Prostate gland (tissue), 2 donors: ENCODE measurements around the gene PTPRD. TPM values are rescaled to one million over a fixed set of nuclear protein-coding genes. Genes with fewer than 3 reads are reported as not detected.

ENCODE experiments used
- DNase-seq: peaks from one replicate; pipeline ENCODE4 v3.0.0-alpha.2; 2019; ENCODE audit warnings: low spot score
- H3K27ac ChIP-seq, 2 donors: fragments of 200-600 bp; sonication (generic); 2 replicates each; pipeline ENCODE4 v1.5.1; 2017 to 2019
- H3K27me3 ChIP-seq: fragments of 200-600 bp; sonication (generic); replicated peaks from 2 replicates; pipeline ENCODE4 v1.5.1; 2019; ENCODE audit not compliant: insufficient read depth
- H3K36me3 ChIP-seq, 2 donors: fragments of 200-600 bp; sonication (generic); 1 replicate in 1 of 2; 2 replicates in 1 of 2; pipeline versions ENCODE4 v1.5.1 to v1.8.1; 2017 to 2019
- H3K4me1 ChIP-seq: fragments of 200-600 bp; sonication (generic); replicated peaks from 2 replicates; pipeline ENCODE4 v1.5.1; 2019
- H3K4me3 ChIP-seq, 2 donors: fragments of 200-600 bp; sonication (generic); 2 replicates each; pipeline ENCODE4 v1.5.1; 2017 to 2019
- H3K9me3 ChIP-seq: fragments of 200-600 bp; sonication (generic); 2 replicates; pipeline ENCODE4 v1.5.1; 2017
- CTCF ChIP-seq, 4 experiments: fragments of 200-600 bp in 2 of 4; fragments of 450-650 bp in 2 of 4; sonication (generic) in 2 of 4; IDR thresholded peaks; 1 replicate in 3 of 4; 2 replicates in 1 of 4; pipeline ENCODE4 v1.5.1; 2016 to 2019; ENCODE audit warnings: antibody characterized with exemption in 4 of 4, mild to moderate bottlenecking in 2 of 4, moderate library complexity in 2 of 4
- POLR2A ChIP-seq: fragments of 450-650 bp; IDR thresholded peaks from one replicate; pipeline ENCODE4 v1.6.1; 2016; ENCODE audit warnings: antibody characterized with exemption, mild to moderate bottlenecking
- POLR2AphosphoS5 ChIP-seq: sonication (generic); formaldehyde crosslinking; IDR thresholded peaks from one replicate; pipeline ENCODE4 v1.6.1; 2017; ENCODE audit warnings: antibody characterized with exemption
- WGBS: methylation state at CpG from one replicate; pipeline ENCODE4 v1.1.5; 2018; 5-methylcytosine and 5-hydroxymethylcytosine counted together
- intact Hi-C: fragments of 100-400 bp; cut with DNase I; formaldehyde crosslinking; loops from one replicate; pipeline ENCODE4 v1.14.2; 2022
- total RNA-seq, 2 donors: library from RNA; depleted of rRNA; stranded (reverse); fragments of >200 nt; gene quantifications; one replicate each; pipeline ENCODE4 v1.1.0, GENCODE V29; 2016

The PTPRD gene
- total RNA-seq, 2 donors from 2014 or later: 5.8 to 23.1 TPM

GRCh38 chr9:8576741-8577140, 2036.1 kb downstream of the PTPRD start:
- H3K4me3 ChIP-seq: no peak overlapping the region
- DNase-seq: no peak
- H3K27ac ChIP-seq: no peak overlapping the region
- H3K9me3 ChIP-seq: no peaks in the 10 kb centered on the region
- H3K27me3 ChIP-seq: no peaks in the 10 kb centered on the region
- no peaks in the 10 kb centered on the region for H3K4me1 ChIP-seq
- H3K36me3 ChIP-seq: no peaks in the 10 kb centered on the region
- TF ChIP-seq POLR2AphosphoS5 (no peak), POLR2A (no peak), CTCF (IDR thresholded peaks at IDR 0.05) (no peak)
- intact Hi-C loops: no loop called here

GRCh38 chr9:8574846-8575245, 2038.0 kb downstream of the PTPRD start:
- TF ChIP-seq CTCF (IDR thresholded peaks at IDR 0.05): no peak
- no peak for TF ChIP-seq POLR2AphosphoS5
- no peak for TF ChIP-seq POLR2A
- 97% methylated on average over 4 of the region's 4 CpGs for WGBS
- H3K36me3 ChIP-seq: no peaks in the 10 kb centered on the region
- DNase-seq: no peak
- no peaks in the 10 kb centered on the region for H3K27me3 ChIP-seq
- H3K27ac ChIP-seq: no peak overlapping the region
- no peak overlapping the region for H3K4me3 ChIP-seq
- H3K9me3 ChIP-seq: no peaks in the 10 kb centered on the region
- H3K4me1 ChIP-seq: no peaks in the 10 kb centered on the region
- intact Hi-C loops: no loop called here

- Histone ChIP-seq H3K4me3 (no peak overlapping the region), H3K9me3 (no peaks in the 10 kb centered on the region), H3K27ac (no peak overlapping the region), H3K36me3 (no peaks in the 10 kb centered on the region), H3K4me1 (no peaks in the 10 kb centered on the region), H3K27me3 (no peaks in the 10 kb centered on the region)
- TF ChIP-seq POLR2A (no peak), POLR2AphosphoS5 (no peak)
- intact Hi-C loops: no loop called here
- DNase-seq: no peak
These were observed 2040.6 kb downstream of the PTPRD start for GRCh38 chr9:8572209-8572608.

GRCh38 chr9:8571643-8572042, 2041.2 kb downstream of the PTPRD start:
- no peak overlapping the region for H3K27ac ChIP-seq
- intact Hi-C loops: no loop called here
- no peak for TF ChIP-seq CTCF (IDR thresholded peaks at IDR 0.05)
- no peak for TF ChIP-seq POLR2A
- TF ChIP-seq POLR2AphosphoS5: no peak
- no peaks in the 10 kb centered on the region for H3K36me3 ChIP-seq
- no peaks in the 10 kb centered on the region for H3K4me1 ChIP-seq
- no peak overlapping the region for H3K4me3 ChIP-seq
- H3K9me3 ChIP-seq: no peaks in the 10 kb centered on the region
- DNase-seq: no peak
- WGBS: 93% methylated on average over 2 of the region's 2 CpGs
- no peaks in the 10 kb centered on the region for H3K27me3 ChIP-seq

GRCh38 chr9:8570776-8571175, 2042.0 kb downstream of the PTPRD start:
- H3K4me3 ChIP-seq: no peak overlapping the region
- no peaks in the 10 kb centered on the region for H3K4me1 ChIP-seq
- TF ChIP-seq POLR2A: no peak
- TF ChIP-seq CTCF (IDR thresholded peaks at IDR 0.05): no peak
- TF ChIP-seq POLR2AphosphoS5: no peak
- intact Hi-C loops: no loop called here
- H3K27ac ChIP-seq: no peak overlapping the region
- WGBS: 91% methylated on average over 3 of the region's 3 CpGs
- no peaks in the 10 kb centered on the region for H3K27me3 ChIP-seq
- no peaks in the 10 kb centered on the region for H3K36me3 ChIP-seq
- no peaks in the 10 kb centered on the region for H3K9me3 ChIP-seq
- no peak for DNase-seq
